Bronchial smooth muscle cell (primary cell): ENCODE results near the gene DNAH8. TPM values are rescaled to one million over a fixed set of nuclear protein-coding genes. Genes with fewer than 3 reads are reported as not detected.

ENCODE experiments used
- total RNA-seq: library from RNA; depleted of rRNA; stranded (reverse); fragments of >200 nt; gene quantifications from 2 replicates; pipeline ENCODE4 v1.2.1, GENCODE V29; 2014

DNAH8 gene
- total RNA-seq, result under 0.01 TPM in 1 of 2 replicates, not detected in the other

GRCh38 chr6:38715016-38715689 is at the start of gene DNAH8:
DNAH8 (plus strand) TSS chr6:38715311; CDS start chr6:38722810, 7,499 bp downstream.

GRCh38 chr6:38702558-38703397 is 12.3 kb upstream of the DNAH8 start, which contains the start of gene GLO1:
GLO1 (minus strand) TSS chr6:38703145; CDS start chr6:38703054, 91 bp downstream.

GRCh38 chr6:39048481-39049399 is 333.6 kb downstream of the DNAH8 start, which contains the start of gene GLP1R:
GLP1R (plus strand) TSS chr6:39048781; CDS start chr6:39048841, 60 bp downstream.

Other genes starting within 250 kb of the DNAH8 start
- 8.0 and 11.8 TPM in 2 replicates for gene BTBD9, start 75.4 kb upstream of the DNAH8 start, total RNA-seq
- 47.1 and 83.2 TPM in 2 replicates for gene GLO1, start 12.2 kb upstream of the DNAH8 start, total RNA-seq